T-helper 22 cell (primary cell): ENCODE results near the gene RAPGEF5.
"Not testable (repeated sequence)": the region's sequence is repeated elsewhere in the genome, so short reads cannot be mapped to it uniquely, and the experiment has no call there.

Source experiments
- DNase-seq: peaks from one replicate; pipeline ENCODE4 v3.0.0-alpha.2; 2020; ENCODE audit warnings: low read depth

RAPGEF5 gene

DNA sequence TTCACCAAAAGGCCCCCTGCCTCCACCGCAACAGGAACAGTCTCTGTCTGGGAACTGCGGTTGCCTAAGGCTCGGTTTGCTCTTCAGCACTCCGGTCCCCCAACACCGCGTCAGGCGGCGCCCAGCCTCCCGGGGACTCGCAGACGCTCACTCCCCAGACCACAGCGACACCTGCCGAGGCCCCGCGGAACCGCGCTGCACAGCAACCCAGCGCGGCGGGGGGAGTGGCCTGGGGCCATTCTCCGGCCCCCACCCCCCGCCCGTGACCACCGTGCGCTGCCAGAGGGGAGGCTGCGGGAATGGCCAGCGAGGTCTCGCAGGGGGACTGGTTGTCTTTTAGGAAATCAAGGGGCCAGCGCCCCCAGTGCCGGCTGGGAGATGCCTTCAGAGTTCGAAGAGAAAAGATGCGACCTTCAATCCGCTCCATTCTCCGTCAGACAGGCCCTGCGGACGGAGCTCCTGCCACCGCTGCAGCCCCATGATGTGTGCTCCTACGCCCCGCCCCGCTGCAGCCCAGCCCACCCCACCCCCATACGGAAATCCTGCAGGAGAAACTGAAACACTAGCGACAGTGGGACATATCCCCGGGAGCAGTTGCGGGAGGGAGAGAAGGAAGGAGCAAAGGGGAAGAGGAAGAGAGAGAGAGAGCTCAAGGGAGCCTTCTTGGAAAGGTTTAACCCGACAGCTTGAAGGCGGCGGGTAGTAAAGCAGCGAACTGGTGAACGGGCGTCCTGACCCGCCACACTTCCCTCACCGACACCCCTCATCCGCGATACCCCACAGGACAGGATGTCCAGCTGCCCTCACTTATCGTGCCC is 273.9 kb downstream of the RAPGEF5 start:
- peak; percentile 38 for DNase-seq

DNA sequence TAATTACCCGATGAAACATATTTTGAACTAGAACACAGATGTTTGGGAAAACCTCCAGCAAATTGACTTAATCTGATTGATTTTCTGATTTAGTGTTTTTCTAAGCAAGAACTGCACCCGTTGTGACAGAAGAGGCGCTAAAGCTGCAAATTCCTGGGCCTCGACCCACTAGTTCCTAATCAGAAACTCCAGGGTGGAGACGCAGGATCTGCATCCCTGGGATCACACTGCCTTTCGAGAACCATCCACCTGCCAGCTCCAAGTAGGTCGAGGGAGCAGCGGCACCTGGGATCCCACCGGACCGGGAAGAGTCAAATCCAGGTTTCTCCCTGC is 274.4 kb downstream of the RAPGEF5 start:
- no peak for DNase-seq

DNA sequence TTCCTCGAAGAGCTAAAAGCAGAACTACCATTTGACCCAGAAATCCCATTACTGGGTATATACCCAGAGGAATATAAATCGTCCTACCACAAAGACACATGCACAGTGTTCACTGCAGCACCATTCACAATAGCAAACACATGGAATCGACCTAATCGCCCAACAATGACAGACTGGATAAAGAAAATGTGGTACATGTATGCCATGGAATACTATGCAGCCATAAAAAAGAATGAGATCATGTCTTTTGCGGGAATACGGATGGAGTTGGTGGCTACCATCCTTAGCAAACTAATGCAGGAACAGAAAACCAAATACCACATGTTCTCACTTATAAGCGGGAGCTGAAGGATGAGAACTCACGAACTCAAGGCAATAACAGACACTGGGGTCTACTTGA is 276.7 kb downstream of the RAPGEF5 start:
- not testable (repeated sequence) for DNase-seq

DNA sequence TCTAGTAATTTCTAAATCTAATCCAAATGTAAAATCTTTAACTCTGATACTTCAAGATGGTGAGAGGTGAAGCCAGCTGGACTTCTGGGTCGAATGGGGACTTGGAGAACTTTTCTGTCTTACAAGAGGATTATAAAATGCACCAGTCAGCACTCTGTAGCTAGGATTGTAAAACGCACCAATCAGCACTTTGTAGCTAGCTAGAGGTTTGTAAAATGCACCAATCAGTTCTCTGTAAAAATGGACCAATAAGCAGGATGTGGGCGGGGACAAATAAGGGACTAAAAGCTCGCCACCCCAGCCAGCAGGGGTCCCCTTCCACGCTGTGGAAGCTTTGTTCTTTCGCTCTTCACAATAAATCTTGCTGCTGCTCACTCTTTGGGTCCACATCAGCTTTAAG is 278.1 kb downstream of the RAPGEF5 start:
- not testable (repeated sequence) for DNase-seq

DNA sequence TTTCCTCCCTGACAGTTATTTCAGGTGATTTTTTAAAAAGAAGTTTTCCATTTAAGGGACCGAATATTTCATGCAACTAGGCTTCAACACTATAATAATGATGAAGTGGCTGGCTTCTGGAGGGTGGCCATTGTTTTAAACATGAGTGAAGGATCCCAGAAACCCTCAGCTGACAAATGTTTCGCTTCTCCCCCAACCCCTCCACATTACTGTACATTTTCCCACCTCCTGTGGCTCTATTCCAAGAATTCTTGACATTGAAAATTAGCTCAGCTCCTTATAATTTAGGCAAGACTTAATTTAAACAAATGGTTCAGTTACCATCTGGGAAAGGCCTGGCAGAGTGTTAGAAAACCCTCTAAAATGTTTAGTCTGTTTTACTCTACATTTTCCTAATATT is 281.4 kb downstream of the RAPGEF5 start:
- DNase-seq: no peak

DNA sequence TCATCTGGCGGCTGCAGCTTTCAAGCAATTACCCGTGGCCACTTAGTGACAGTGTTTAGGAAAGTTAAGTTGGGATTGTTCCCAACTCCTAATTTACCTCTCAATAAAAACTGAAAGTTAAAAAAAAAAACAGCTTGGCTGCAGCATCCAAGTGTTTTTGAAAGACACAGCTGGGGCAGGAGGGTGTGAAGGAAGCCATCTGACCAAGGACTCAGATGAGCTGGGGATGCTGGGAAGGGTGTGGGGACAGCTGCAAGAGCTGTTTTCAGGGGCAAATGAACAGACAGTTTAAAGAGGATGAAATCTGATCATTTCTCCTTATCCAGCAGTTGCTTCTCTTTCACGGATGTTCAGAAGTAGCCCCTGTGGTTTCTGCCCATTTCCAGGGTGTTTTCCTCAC is 282.1 kb downstream of the RAPGEF5 start:
- DNase-seq: no peak
